ENCODE measurements around the gene PKD2L2. TPM values are rescaled to one million over a fixed set of nuclear protein-coding genes. Genes with fewer than 3 reads are reported as not detected.
"Not testable (repeated sequence)": the region's sequence is repeated elsewhere in the genome, so short reads cannot be mapped to it uniquely, and the experiment has no call there.

The PKD2L2 gene
- total RNA-seq, 1 donor from 2014 or later = 2.4 TPM

DNA sequence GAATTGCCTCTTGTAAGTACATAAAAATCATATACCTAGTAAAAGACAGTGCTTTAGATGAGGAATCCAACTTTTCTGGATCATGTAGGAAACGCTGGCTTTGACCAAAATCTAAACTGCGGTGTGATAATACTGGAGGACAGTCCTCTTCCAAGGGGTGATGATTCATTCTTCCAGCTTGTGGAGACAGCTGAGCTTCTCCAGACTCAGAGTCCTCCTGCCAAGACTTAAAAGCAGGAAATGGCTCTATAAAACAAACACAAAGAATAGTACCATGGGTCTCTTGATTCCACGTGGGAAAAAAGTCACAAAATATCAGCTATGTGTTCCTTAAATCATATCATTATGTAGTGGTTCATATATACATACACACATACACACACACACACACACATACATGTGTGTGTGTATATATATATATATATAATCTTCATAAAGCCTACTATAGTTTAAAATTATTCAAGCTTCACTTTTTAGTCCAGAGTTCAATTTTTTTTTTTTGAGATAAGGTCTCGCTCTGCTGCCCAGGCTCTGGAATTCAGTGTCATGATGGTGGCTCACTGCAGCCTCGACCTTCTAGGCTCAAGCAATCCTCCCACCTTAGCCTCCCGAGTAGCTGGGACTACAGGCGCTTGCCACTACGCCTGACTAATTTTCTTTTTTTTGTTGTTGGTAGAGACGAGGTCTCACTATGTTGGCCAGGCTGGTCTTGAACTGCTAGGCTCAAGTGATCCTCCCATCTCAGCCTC, 65.0 kb downstream of the PKD2L2 start:
- DNase-seq (ENCODE audit: low spot score) = peak; percentile 97

DNA sequence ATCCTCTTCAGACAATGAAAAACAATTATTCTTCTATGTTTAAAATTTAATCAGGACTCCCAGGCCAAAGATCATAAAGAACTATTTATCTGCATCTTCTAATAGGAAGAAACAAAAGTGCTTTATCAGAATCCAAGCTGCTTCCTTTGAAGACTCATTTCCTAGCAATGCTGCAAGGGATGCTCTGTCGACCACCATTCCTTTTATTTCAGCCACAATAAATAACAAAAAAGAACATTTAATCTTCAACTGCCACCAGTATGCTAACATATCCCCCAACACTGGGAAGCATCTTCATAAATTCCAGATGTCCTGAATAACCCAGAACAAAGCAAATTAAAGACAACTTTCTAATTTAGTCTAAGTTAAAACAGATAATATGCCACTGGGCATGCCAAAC, 68.7 kb downstream of the PKD2L2 start:
- no peak for DNase-seq (ENCODE audit: low spot score)

DNA sequence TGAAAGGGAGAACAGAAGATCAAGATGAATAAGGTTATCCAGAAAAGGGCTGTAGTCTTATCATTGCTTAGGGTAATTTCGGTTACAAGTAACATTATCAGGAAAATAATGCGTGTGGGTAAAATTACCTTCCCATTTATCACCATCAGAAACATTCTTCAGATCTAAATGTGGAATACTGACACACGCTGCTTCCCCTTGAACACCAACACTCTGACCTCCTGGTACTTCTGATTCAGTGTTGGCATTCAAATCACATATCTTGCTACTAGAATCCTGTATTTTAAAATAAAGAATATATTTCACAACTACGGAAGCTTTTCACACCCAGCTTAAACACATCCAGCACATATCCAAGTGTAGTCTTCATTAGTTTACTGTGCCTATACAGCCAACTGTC, 70.2 kb downstream of the PKD2L2 start:
- DNase-seq (ENCODE audit: low spot score) = no peak

DNA sequence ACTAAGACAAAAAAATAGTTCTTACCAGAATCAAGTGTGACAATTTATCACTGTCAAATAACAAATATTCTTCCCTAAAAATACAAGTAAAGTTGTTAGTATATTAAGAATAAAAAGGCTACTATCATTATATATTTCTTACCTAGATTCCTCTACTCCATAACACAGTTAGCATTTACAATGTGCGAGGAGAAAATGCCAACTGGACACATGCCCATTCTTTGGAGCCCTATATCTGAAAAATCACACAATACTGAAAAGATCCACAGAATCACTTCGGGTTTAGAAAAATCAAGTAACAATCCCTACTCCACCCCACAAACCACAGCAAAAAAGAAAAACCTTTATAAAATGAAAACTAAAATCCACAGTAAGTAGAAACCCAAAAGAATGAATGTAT, 70.9 kb downstream of the PKD2L2 start:
- no peak for DNase-seq (ENCODE audit: low spot score)

DNA sequence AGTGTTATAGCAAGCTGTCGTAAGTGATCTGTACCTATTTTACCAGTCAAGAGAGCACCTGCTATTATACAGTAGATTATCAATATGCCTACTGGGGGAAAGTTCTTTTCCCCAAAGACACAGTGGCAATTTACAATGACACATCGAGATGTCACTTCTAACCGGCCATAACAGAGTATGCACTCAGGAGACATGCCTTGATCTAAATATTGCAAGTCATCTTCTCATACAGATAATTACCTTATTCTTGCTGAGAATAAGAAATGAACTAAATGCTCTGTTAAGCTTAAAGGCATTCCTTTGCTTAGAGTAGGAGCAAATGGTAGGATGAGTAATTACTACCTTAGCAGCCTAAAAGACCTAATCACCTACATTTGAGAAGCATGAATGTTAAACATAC, 71.6 kb downstream of the PKD2L2 start:
- no peak for DNase-seq (ENCODE audit: low spot score)

DNA sequence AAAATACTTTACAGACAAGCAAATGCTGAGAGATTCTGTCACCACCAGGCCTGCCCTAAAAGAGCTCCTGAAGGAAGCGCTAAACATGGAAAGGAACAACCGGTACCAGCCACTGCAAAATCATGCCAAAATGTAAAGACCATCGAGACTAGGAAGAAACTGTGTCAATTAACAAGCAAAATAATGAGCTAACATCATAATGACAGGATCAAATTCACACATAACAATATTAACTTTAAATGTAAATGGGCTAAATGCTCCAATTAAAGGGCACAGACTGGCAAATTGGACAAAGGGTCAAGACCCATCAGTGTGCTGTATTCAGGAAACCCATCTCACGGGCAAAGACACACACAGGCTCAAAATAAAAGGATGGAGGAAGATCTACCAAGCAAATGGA, 81.1 kb downstream of the PKD2L2 start:
- not testable (repeated sequence) for DNase-seq (ENCODE audit: low spot score)

DNA sequence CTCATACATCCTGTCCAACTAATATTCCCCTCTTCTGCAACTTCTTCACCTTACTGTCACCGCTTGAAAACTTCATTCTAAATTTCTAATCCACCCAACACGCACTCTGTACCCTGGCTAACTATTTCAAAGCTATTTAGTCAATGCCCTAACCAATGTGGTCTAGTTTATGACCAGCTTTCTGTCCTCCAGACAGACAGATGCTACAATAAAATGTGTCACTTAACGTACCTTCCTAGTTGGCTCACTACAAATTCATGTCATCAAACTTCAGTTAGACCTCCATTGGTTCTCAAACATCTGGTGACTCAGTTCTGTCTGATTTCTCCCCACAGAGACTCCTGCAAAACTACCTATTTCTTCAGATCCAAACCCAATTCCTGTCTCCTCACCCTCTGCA, 86.0 kb downstream of the PKD2L2 start:
- DNase-seq (ENCODE audit: low spot score) = no peak

DNA sequence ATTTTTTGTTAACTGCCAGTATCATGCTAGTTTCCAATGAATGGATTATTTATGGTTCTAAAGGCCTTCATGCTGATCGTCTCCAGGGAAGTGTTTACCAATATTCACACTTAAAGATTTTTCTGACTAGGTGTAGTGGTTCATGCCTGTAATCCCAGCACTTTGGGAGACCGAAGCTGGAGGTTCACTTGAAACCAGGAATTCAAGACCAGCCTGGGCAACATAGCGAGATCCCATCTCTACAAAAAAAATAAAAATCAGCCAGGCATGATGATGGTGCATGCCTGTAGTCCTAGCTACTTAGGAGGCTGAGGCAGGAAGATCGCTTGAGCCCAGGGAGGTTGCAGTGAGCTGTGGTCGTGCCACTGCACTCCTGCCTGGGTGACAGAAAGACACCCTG, 100.2 kb downstream of the PKD2L2 start:
- no peak for DNase-seq (ENCODE audit: low spot score)

Other genes starting within 250 kb of the PKD2L2 start
- 5.5 TPM for gene KLHL3, start 153.4 kb upstream of the PKD2L2 start, total RNA-seq (ENCODE audit: insufficient read depth, low replicate concordance)
- gene HNRNPA0, start 135.1 kb upstream of the PKD2L2 start, total RNA-seq (ENCODE audit: insufficient read depth, low replicate concordance) = 28.6 TPM
- gene MYOT, start 21.6 kb upstream of the PKD2L2 start, total RNA-seq (ENCODE audit: insufficient read depth, low replicate concordance) = not detected
- 91.5 TPM for gene FAM13B, start 143.6 kb downstream of the PKD2L2 start, total RNA-seq (ENCODE audit: insufficient read depth, low replicate concordance)
- gene WNT8A, start 194.6 kb downstream of the PKD2L2 start, total RNA-seq (ENCODE audit: insufficient read depth, low replicate concordance) = 7.2 TPM
- not detected for gene NME5, start 250.0 kb downstream of the PKD2L2 start, total RNA-seq (ENCODE audit: insufficient read depth, low replicate concordance)

Measured in umbilical cord (tissue), 2 donors.